ENCODE results near the gene CYP4X1. TPM values are rescaled to one million over a fixed set of nuclear protein-coding genes. Genes with fewer than 3 reads are reported as not detected.

CYP4X1 gene
- total RNA-seq, 1 experiment from 2014 or later = 0.44 TPM

DNA sequence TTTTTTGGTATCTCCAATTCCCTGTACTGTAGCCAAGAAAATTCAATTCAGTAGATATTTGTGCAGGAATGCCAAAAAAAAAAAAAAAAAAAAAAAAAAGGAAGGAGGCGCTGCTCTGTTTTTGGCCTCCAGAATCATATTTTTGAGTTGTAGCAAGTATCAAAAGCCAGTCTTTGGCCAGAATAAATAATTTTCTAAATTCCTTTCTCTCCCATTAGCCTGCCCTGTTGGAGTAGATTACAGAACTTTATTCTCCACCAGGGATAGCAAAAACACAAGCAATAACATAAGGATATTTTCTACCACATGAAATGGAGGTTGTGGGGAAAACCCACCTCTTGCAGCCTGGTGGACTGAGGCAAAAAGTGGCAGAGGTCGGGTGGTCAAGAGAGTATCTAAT, 2.4 kb upstream of the CYP4X1 start:
- Histone ChIP-seq H2BK20ac (ENCODE audit: low read depth, low read length, poor library complexity, severe bottlenecking) (no peak overlapping the region), H3K9ac (ENCODE audit: extremely low read depth, insufficient read length, low read length) (no peak overlapping the region), H2AK5ac (ENCODE audit: insufficient read length, low read length) (no peak overlapping the region), H3K56ac (ENCODE audit: insufficient read length, low read depth, low read length) (no peak overlapping the region), H3K23me2 (ENCODE audit: insufficient read length, low read depth, low read length, poor library complexity, severe bottlenecking) (no peaks in the 10 kb centered on the region), H2BK120ac (ENCODE audit: low read depth, low read length, poor library complexity, severe bottlenecking) (no peak overlapping the region), H3K9me3 (ENCODE audit: control insufficient read depth, low read depth, low read length) (no peaks in the 10 kb centered on the region), H3K79me2 (ENCODE audit: insufficient read depth, low read length) (no peaks in the 10 kb centered on the region), H3K79me1 (ENCODE audit: insufficient read depth, low read depth, low read length, poor library complexity, severe bottlenecking) (no peaks in the 10 kb centered on the region), H3K14ac (ENCODE audit: insufficient read depth, low read length) (no peak overlapping the region), H3K4ac (ENCODE audit: low read depth, low read length) (no peak overlapping the region), H2BK5ac (ENCODE audit: insufficient read length, low read length) (no peak overlapping the region), H2BK12ac (ENCODE audit: insufficient read length, low read depth, low read length) (no peak overlapping the region), H2AFZ (ENCODE audit: low read length) (no peak overlapping the region), H3K4me2 (ENCODE audit: insufficient read depth, insufficient read length, low read length) (no peak overlapping the region), H4K91ac (ENCODE audit: insufficient read length, low read depth, low read length) (no peak overlapping the region), H4K8ac (replicated peaks; ENCODE audit: insufficient read length, low read depth, low read length) (no peak overlapping the region), H3K27ac (ENCODE audit: insufficient read length, low read depth, low read length) (no peak overlapping the region), H3K4me1 (ENCODE audit: insufficient read depth, low read length) (peaks cover 6% of the 10 kb centered on the region; the same call in 1 of the 2 replicates), H3K18ac (ENCODE audit: insufficient read length, low read depth, low read length) (no peak overlapping the region), H3K27me3 (ENCODE audit: insufficient read depth, low read length) (no peaks in the 10 kb centered on the region; the same call in 1 of the 2 replicates), H4K5ac (ENCODE audit: insufficient read length, low read depth, low read length) (no peak overlapping the region), H3T11ph (ENCODE audit: low read length) (no peak overlapping the region), H4K20me1 (ENCODE audit: control insufficient read depth, insufficient read depth, insufficient read length) (no peaks in the 10 kb centered on the region), H2BK15ac (ENCODE audit: low read depth, low read length) (no peak overlapping the region), H3K23ac (ENCODE audit: insufficient read length, low read depth, low read length) (no peak overlapping the region)
- no CpG with 5 or more reads among the region's 2 CpGs for WGBS (ENCODE audit: extremely low coverage, insufficient read length, low lambda C conversion rate)
- Mint-ChIP-seq H3K9me3 (peaks cover 3 to 5% of the 10 kb centered on the region in 2 experiments; a peak in 4 of 5 replicates), H3K4me3 (no peak overlapping the region), H3K27ac (no peak overlapping the region), H3K27me3 (ENCODE audit: low read depth) (peaks cover 44% of the 10 kb centered on the region), H3K4me1 (peaks cover 32 to 45% of the 10 kb centered on the region in 2 experiments), H3K36me3 (ENCODE audit: insufficient read depth in 1 of 3, low read depth in 3 of 3) (peaks cover 0 to 5% (median 0%) of the 10 kb centered on the region in 3 experiments; a peak in 1 of 7 replicates)
- TF ChIP-seq, protein P1, sequence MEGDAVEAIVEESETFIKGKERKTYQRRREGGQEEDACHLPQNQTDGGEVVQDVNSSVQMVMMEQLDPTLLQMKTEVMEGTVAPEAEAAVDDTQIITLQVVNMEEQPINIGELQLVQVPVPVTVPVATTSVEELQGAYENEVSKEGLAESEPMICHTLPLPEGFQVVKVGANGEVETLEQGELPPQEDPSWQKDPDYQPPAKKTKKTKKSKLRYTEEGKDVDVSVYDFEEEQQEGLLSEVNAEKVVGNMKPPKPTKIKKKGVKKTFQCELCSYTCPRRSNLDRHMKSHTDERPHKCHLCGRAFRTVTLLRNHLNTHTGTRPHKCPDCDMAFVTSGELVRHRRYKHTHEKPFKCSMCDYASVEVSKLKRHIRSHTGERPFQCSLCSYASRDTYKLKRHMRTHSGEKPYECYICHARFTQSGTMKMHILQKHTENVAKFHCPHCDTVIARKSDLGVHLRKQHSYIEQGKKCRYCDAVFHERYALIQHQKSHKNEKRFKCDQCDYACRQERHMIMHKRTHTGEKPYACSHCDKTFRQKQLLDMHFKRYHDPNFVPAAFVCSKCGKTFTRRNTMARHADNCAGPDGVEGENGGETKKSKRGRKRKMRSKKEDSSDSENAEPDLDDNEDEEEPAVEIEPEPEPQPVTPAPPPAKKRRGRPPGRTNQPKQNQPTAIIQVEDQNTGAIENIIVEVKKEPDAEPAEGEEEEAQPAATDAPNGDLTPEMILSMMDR (conservative IDR thresholded peaks at IDR 0.05) = no peak
- DNase-seq = no peak
